KOPT-K1 (cell line): ENCODE data around the gene CRHBP.
"Not testable (repeated sequence)": the region's sequence is repeated elsewhere in the genome, so short reads cannot be mapped to it uniquely, and the experiment has no call there.

Experiments
- H3K27ac ChIP-seq: fragments of 200-600 bp; sonication (generic); 2 replicates; pipeline ENCODE4 v1.5.1; 2016; ENCODE audit warnings: antibody characterized with exemption, mild to moderate bottlenecking, low read depth, low read length; ENCODE audit not compliant: poor library complexity, severe bottlenecking
- H3K36me3 ChIP-seq: fragments of 200-600 bp; sonication (generic); 2 replicates; pipeline ENCODE4 v1.5.1; 2017; ENCODE audit warnings: antibody characterized with exemption, mild to moderate bottlenecking, low read length, moderate library complexity; ENCODE audit not compliant: insufficient read depth
- H3K9me3 ChIP-seq: fragments of 200-600 bp; sonication (generic); 2 replicates; pipeline ENCODE4 v1.5.1; 2017; ENCODE audit warnings: antibody characterized with exemption, low read length, mild to moderate bottlenecking; ENCODE audit not compliant: insufficient read depth, poor library complexity, severe bottlenecking

The CRHBP gene

GRCh38 chr5:76952795-76953536 is at the start of gene CRHBP:
Gene CRHBP (plus strand): TSS chr5:76953045. CDS start chr5:76953135, 90 bp downstream.
- Histone ChIP-seq H3K27ac (no peak within 1 kb of the TSS), H3K9me3 (no peaks in the 10 kb centered on the region), H3K36me3 (no peaks in the 10 kb centered on the region)

- H3K9me3 ChIP-seq = no peaks in the 10 kb centered on the region
- no peak overlapping the region for H3K27ac ChIP-seq
- H3K36me3 ChIP-seq = no peaks in the 10 kb centered on the region
These were observed 44.7 kb upstream of the CRHBP start for GRCh38 chr5:76908166-76908565.

GRCh38 chr5:76910344-76910933 is 42.4 kb upstream of the CRHBP start:
- H3K9me3 ChIP-seq, H3K36me3 ChIP-seq, H3K27ac ChIP-seq: not testable (repeated sequence)

GRCh38 chr5:76914671-76915070 is 38.2 kb upstream of the CRHBP start:
- H3K36me3 ChIP-seq, H3K9me3 ChIP-seq, H3K27ac ChIP-seq: not testable (repeated sequence)

GRCh38 chr5:76918539-76918938 is 34.3 kb upstream of the CRHBP start:
- Histone ChIP-seq H3K27ac (no peak overlapping the region), H3K9me3 (peaks cover 7% of the 10 kb centered on the region), H3K36me3 (peaks cover 7% of the 10 kb centered on the region; the same call in 1 of the 2 replicates)

- H3K36me3 ChIP-seq = no peaks in the 10 kb centered on the region
- H3K9me3 ChIP-seq = no peaks in the 10 kb centered on the region
- H3K27ac ChIP-seq = no peak overlapping the region
These were observed 32.4 kb upstream of the CRHBP start for GRCh38 chr5:76920491-76920890.

GRCh38 chr5:76926329-76927105 is 26.3 kb upstream of the CRHBP start:
- Histone ChIP-seq H3K36me3 (no peaks in the 10 kb centered on the region), H3K27ac (no peak overlapping the region), H3K9me3 (no peaks in the 10 kb centered on the region)

GRCh38 chr5:76927961-76928360 is 24.9 kb upstream of the CRHBP start:
- no peak overlapping the region for H3K27ac ChIP-seq
- H3K36me3 ChIP-seq = no peaks in the 10 kb centered on the region
- H3K9me3 ChIP-seq = no peaks in the 10 kb centered on the region

- H3K27ac ChIP-seq = no peak overlapping the region
- H3K36me3 ChIP-seq = no peaks in the 10 kb centered on the region
- no peaks in the 10 kb centered on the region for H3K9me3 ChIP-seq
These were observed 22.8 kb upstream of the CRHBP start for GRCh38 chr5:76930083-76930482.

GRCh38 chr5:76938177-76938576 is 14.7 kb upstream of the CRHBP start:
- no peaks in the 10 kb centered on the region for H3K9me3 ChIP-seq
- H3K36me3 ChIP-seq = no peaks in the 10 kb centered on the region
- no peak overlapping the region for H3K27ac ChIP-seq

- H3K9me3 ChIP-seq = no peaks in the 10 kb centered on the region
- H3K27ac ChIP-seq = no peak overlapping the region
These were observed 11.8 kb upstream of the CRHBP start for GRCh38 chr5:76941000-76941399.

GRCh38 chr5:76941442-76941841 is 11.4 kb upstream of the CRHBP start:
- Histone ChIP-seq H3K36me3 (no peaks in the 10 kb centered on the region), H3K9me3 (no peaks in the 10 kb centered on the region), H3K27ac (no peak overlapping the region)

More at GRCh38 chr5:76941000-76941399, 11.8 kb upstream of the CRHBP start:
- H3K36me3 ChIP-seq = no peaks in the 10 kb centered on the region

- H3K9me3 ChIP-seq = no peaks in the 10 kb centered on the region
- H3K36me3 ChIP-seq = no peaks in the 10 kb centered on the region
These were observed 10.3 kb upstream of the CRHBP start for GRCh38 chr5:76942581-76942980.

GRCh38 chr5:76943006-76943405 is 9.8 kb upstream of the CRHBP start:
- H3K9me3 ChIP-seq = no peaks in the 10 kb centered on the region
- H3K36me3 ChIP-seq = no peaks in the 10 kb centered on the region
- no peak overlapping the region for H3K27ac ChIP-seq

More at GRCh38 chr5:76942581-76942980, 10.3 kb upstream of the CRHBP start:
- H3K27ac ChIP-seq = no peak overlapping the region

GRCh38 chr5:76944638-76945037 is 8.2 kb upstream of the CRHBP start:
- Histone ChIP-seq H3K36me3 (no peaks in the 10 kb centered on the region), H3K27ac (no peak overlapping the region), H3K9me3 (no peaks in the 10 kb centered on the region)
